SIG-M5 (cell line): ENCODE data around the gene SLC29A2.

Experiments
- DNase-seq: peaks from one replicate; lab custom pipeline; 2025; lab: John Stamatoyannopoulos, UW

Gene SLC29A2

DNA sequence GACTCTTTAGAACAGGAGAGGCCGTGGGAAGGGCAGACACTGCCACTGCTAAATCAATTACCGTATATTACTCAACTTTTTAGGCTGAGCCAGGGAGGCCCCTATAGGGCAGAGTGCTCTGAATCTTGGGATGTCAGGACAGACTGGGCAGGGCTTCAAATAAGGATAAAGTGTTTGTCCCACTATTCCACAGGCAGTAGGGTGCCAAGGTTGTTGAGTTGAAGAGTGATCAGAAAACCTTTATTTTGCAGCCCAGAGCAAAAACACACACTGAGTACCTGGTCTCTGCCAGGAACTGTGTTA lies 22.5 kb downstream of the SLC29A2 start:
- no peak for DNase-seq

DNA sequence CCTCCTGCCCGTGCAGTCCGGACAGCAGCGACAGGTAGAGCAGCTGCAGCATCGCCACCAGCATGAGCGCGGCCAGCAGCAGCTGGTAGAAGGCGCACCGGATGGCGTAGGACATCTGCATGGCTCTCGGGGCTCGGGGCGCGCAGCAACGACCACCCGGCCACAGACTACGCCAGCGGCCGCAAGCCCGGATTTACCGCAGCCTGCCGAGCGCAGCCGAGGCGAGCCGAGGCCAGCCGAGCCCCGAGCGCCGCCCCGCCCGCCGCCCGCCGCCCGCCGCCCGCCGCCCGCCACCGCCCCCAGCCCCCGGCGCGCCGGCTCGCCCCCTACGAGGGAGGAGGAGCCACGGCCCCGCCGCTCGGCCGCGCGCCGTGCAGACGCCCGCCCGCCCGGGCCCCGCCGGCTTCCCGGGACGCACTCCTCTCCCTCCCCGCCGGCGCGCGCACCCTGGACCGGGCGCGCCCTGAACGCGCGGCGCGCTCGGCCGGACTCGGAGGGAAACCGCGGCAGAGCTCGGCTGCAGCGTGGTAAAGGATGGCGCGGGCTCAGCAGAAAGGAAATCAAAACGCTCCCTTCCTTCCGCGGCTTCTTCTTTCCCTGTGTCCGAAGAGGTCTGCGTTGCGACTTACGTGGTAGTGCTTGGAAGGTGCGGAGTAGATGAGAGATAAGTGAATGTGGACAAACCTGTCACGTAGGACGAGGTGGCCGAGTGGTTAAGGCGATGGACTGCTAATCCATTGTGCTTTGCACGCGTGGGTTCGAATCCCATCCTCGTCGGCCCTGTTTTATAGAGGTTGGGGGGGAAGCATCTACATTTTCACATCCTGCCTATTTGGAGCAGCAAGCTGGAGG lies 23.9 kb downstream of the SLC29A2 start, which contains the start of gene B4GAT1:
TSS of gene B4GAT1 (minus strand) at position 205 of the 852 bp plus-strand sequence. CDS start at position 121, 84 bp downstream.
- no peak for DNase-seq

DNA sequence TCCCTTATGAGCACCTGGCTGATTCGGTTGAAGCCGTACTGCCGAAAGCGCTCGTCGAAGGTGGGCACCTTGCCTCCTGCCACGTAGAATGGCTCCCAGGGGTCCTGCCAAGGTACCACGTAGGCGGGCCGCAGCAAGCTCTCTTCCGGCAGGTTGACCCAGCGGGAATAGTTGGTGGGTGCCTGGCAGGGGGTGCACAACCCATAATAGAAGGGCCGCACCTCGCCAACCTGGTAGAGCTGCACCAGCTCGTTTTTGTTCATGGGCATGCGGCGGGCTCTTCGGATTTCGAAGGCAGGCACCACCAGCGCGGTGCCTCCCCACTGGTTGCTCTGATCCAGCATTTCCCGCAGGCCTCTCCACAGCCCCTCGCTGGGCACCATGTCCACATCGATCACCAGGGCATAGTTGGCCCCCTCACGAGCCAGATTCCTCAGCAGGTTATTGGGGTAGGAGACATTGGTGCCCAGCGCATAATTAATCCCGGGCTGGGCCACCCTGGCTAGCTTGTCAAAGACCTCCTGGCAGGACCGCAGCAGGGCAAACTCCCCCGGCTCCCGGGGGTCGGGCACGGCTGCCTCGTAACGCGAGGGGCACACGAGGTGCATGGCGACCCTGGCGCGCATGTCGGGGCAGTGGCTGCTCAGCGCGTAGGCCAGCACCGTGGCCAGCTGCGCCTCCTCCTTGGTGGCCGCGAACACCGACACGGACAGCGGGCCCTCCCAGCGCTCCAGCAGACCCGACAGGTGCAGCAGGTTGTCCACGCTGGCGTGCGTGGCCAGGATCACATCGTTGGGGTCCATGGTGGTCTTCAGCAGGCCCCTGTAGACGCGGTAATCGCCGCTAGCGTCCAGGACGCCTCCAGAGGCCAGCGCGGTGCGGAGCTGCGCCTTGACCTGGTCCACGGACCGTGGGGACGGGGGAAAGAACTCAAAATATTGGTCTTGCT lies 24.8 kb downstream of the SLC29A2 start:
- DNase-seq = no peak

DNA sequence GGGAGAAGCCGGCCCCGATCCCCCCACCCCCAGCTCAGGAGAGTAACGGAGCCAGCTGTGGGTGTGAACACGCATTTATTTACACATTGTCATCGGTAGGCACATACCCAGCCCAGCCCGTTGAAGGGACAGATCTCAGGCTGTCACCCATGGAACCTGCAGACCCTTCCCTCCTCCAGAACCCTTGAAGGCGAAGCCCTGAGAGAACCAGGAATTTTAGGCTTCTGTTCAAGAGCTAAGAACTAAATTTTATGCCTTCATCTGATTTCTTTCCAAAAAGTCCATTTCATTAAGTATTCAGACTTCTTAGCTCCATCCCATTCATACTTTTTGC lies 26.3 kb downstream of the SLC29A2 start:
- DNase-seq = no peak

DNA sequence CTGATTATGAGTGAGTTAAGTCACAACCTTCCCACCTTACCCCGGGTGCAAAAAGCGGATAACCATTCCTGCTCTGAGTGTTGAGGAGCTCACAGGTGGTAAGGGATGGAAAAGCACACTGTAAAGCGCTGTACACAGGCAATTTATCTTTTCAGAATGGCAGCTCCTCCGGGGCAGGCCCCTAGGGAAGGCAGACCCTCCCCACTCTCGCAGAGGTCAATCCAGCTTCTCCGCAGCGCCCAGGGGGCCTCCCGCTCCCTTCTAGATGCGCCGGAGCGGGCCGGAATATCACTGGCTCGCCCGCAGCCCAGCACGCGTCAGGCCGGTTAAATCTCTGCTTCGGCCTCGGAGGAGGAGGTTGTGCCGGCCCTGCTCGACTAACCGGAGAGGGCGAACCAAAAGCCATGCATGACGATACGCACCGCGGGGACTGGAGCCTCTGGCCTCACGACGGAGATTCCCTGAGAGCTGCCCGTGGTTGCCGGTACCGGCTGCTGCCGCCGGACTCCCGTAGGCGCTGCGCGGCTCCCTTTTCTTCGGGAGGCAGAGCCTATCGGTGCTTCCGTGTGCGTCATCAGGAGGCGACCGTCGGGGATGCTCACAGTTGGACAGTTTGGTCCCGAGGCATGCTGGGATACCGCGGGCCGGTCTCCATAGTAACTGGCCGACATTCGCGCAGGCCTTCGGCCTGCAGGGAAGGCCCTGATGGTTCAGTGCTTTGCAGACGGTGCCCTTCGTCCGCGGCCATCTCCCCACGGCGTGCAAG lies 26.8 kb downstream of the SLC29A2 start, which contains the start of gene BRMS1:
TSS of gene BRMS1 (minus strand) at position 555 of the 766 bp plus-strand sequence. CDS start 2,870 bp downstream, outside the sequence.
- DNase-seq = peak; percentile 20

DNA sequence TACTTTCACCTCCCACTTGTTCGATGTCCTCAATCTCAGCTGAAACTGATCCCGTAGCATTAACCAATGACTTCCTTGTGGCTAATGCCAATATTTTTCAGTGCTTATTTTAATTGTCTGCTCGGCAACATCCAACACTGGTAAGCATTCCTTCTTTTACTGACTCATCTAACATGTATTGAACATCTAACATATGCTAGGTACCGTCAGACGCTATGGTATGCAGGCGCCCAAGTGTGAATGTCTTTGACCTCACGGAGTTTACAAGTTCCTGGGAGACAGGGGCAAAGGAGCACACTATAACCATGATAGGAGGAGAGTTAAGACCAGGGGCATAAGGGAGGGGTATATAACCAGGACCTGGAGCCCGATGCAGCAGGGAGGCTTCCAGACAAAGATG lies 28.4 kb downstream of the SLC29A2 start:
- no peak for DNase-seq

DNA sequence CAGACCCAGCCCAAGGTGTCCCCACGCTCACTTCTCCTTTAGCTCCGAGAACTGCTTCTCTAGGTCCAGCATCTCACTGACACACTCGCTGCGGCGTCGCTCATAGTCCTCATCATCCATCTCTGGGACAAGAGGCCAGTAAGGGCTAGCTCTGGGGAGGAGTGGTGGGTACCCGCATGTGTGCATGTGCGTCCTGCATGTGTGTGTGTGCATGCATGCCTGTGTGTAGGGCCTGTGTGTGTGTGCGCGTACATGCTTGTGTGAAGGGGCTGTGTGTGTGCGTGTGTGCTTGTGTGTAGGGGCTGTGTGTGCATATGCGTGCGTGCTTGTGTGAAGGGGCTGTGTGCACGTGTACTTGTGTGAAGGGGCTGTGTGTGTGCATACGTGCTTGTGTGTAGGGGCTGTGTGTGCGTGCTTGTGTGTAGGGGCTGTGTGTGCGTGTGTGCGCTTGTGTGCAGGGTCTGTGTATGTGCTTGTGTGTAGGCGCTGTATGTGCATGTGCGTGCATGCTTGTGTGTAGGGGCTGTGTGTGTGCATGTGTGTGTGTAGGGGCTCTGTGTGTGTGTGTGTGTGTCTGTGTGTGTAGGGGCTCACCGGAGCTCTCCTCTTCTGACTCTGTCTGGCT lies 29.9 kb downstream of the SLC29A2 start:
- DNase-seq = no peak

DNA sequence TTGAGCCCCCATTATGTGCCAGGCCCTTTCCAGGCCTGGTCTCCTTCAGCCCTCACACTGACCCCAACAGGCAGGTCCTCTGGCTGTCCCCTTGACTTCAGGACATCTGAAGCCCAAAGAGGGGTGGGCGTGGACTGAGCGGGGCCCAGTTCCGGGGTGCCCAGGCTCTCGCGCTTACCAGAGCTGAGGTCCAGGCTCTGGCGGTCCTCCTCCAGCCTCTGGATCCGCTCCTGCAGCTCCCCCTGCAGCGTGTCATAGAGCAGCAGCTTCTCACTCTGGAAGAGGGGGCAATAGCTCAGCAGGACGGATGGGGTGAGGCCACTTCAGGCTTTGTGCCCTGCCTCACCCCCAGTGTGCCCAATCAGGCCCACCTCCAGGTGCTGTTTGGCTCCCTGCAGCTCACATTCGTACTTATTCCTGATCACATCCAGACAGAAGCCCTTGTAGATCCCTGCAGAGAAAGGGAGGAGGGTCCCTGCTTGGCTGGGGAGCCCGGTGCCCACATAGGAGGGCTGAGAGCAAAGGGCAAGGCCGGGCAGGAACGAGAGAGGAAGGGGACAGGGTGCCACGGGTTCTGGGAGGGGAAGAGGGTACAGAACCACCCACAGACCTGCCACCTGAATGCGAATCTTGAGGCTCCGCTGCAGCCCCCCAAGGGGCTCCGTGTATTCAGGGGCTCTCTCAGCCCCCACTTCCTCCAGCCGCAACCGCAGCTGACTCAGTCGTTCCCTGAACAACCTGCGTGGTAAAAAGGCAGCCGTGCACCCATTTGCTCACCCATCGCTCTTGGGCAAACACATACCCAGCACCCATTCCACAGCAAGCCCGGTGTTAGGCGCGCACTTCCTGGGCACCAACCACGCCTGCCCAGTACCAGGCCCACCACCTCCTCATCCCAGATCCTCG lies 30.7 kb downstream of the SLC29A2 start:
- no peak for DNase-seq

DNA sequence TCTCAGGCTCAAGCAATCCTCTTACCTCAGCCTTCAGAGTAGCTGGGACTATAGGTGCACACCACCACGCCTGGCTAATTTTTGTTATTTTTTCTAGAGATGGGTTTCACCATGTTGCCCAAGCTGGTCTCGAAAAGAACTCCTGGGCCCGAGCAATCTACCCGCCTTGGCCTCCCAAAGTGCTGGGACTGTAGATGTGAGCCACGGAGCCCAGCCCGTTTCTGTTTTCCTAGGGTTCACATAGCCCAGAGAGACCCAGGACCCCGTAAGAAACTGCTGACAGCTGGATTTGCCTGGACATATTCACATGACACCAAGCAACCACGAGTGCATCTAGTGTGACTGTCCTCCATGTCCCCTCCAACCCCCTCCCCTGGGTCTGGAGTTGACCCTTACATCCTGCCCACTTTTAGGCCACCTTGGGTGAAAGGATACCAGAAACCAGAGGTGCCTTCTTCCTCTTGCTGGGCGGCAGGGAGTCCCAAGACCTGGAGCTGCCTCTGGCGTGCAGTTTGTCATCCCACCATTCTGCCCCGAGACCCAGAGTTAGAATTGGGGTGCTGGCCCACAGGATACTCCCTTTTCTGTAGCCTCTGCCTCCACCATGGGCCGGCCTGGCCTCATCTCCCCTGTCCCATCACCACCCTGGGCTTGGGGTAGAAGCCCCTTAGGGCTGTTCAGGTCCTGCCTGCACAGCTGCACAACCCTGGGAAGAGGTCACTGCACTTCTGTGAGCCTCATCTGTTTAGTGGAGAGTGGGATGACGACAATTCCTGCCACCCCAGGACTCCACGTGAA lies 31.7 kb downstream of the SLC29A2 start:
- no peak for DNase-seq

DNA sequence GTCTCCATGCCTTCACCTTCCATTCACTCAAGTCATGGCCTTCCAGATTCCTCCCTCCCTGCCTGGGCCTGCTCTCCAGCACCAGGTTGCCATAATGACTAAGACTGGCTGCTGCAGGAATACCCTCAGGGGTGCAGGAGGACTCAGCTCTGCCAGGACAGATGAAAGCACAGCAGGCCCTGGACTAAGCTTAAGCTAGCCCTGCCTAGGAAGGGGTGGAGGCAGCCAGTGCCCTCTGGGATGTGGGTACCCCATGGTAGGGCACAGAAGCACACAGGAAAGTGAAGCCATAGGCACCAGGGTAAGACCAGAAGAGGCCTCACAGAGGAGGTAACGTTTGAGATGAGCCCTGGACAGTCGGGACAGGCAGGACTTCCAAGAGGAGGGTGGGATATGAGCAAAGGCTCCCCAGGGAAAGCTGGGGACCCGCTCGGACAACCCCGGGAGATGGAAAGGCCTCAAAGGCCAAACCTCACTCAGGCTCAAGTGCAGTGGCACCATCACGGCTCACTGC lies 32.3 kb downstream of the SLC29A2 start:
- no peak for DNase-seq

DNA sequence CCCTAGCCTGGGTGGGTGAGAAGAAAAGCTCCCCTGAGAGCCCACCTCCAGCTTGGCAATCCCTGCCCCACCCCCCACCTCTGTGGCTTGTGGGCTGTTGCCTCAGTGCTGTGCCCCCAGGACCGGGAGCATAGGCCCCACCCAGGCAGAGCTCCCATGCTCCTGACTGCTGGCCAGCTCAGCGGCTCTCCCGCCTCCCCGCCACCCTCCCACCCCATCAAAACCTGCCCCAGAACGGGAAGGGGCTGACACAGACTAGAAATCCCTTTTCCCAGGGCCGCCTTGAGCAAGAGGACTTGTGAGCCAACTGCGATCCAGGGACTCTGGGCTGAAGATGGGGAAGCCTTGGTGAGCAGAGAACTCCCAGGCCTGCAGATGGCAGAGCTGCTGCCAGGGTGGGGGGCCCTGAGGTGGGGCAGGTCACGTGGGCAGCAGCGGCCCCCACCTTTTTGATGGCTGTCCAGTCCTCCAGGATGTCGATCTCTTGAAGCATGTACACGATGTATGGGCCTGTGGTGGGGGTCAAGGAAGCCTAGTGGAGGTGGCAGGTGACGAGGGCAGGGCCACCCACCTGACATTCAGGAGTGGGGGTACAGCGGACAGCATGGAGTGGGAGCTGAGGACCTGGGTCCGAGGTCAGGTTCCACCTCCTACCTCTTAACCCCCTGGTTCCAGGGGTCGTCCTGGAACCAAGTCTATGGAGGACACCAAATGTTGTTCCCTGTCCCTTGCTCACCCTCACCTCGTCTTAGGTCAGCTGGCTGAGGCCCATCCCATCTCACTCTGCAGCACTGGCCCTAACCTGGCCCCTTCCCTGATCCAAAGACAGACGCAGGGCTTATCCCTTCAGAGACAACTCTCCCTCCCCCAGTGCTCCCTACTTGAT lies 33.0 kb downstream of the SLC29A2 start:
- DNase-seq = no peak

DNA sequence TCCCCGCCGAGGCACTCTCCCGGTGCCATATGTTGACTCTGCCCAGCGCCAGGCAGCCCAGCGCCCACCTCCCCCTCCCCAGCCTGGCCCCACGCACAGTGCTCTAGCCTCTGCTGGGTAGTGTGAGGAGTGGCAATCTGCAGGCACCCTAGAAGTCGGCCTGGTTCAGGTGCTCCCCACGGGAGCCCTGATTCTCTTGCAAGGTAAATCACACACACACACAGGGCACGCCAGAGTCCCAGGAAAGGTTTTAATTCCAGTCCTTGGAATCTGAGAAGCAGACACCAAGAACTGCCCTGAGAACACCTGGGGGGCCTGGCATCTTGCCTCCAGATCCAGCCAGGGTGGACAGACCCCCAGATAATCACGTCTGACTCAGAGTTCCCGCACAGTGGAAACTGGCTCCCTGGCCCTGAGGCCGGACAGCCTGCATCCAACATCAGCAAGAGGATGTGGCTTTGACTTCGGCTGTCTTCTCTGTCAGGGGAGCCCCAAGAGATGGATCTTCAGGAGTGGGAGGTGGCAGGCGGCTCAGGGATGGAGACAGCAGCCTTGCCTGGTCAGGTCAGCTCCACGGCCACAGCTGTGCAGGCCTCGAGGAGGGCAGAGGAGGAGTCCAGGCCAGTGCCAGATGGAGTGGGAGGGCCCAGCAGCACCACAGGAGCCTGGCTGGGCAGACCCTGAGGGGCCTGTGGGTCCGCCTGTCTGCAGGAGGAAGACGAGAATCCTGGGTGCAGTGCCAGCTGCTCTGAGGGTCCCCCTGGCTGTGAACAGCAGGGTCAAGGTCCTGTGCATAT lies 34.3 kb downstream of the SLC29A2 start:
- no peak for DNase-seq

DNA sequence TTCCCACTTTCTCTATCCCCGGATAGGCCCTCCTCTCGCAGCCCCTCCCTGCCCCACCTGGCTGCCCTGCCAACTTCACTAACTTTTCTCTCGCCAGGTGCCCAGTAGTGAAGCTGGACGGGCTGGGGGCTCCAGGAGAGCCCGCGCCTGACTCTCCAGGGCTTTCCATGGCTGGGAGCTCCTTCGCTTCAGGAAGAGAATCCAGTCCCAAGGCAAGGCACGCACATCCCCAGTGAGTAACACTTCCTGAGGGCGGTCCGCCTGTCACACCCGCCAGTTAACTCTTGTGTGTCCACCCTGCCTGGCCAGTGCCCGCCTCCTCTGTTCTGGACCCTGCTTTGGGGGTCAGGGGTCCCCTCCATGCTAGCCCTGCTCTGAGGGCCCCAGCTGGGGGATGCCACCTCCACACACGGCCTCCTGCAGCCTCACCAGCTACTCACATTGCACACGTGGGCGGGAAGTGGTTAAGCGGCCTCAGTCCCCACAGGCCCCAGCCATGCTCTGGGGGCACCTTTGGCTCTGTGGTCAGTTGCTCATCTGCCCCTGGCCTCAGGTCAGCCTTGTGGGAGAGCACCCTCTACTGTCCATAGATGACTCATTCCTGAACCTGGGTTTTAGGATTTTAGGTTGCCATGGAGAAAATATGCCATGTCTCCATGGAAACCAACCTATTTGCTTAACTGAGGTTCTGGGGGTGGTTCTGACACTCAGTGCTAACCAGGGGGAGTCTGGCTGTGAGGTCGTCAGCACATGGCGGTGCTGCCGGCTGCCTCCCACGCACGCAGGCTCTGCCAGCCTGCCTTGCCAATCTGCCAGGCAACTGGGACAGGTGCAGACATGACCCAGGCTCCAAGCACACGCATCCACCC lies 35.1 kb downstream of the SLC29A2 start, which contains the start of gene RIN1:
TSS of gene RIN1 (minus strand) at position 201 of the 869 bp plus-strand sequence. CDS start at position 169, 32 bp downstream.
- no peak for DNase-seq

DNA sequence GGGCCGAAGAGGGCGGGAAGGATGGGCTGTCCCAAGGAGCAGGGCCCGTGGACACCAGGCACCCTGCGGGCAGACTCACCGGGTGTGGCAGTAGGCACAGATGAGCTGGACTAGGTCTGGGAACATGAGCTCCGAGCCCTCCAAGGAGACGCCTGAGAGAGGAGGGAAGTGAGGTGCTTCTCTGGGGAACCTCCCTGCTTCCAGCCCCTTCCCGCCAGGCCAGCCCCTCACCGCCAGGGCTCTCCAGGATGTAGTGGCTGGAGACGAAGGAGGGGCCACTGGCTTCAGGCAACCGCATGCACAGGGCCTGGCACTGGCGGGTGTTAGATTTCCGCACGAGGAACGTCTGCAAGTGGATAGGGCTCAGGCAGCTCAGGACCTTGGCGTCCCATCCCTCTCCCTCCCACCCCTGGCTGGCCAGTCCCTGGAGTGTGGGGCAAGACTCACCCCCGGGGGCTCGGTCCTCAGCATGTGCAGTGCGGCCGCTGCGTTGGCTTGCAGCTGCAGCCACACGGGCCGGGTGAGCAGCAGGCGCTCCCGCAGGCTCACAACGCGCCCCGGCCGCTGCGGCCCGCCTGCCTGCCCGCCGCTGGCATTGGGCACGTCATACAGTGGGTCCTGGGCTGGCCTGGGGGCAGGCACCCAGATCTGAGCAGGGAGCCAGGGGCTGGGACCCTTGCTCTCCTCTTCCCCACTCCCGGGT lies 35.9 kb downstream of the SLC29A2 start:
- DNase-seq = no peak

DNA sequence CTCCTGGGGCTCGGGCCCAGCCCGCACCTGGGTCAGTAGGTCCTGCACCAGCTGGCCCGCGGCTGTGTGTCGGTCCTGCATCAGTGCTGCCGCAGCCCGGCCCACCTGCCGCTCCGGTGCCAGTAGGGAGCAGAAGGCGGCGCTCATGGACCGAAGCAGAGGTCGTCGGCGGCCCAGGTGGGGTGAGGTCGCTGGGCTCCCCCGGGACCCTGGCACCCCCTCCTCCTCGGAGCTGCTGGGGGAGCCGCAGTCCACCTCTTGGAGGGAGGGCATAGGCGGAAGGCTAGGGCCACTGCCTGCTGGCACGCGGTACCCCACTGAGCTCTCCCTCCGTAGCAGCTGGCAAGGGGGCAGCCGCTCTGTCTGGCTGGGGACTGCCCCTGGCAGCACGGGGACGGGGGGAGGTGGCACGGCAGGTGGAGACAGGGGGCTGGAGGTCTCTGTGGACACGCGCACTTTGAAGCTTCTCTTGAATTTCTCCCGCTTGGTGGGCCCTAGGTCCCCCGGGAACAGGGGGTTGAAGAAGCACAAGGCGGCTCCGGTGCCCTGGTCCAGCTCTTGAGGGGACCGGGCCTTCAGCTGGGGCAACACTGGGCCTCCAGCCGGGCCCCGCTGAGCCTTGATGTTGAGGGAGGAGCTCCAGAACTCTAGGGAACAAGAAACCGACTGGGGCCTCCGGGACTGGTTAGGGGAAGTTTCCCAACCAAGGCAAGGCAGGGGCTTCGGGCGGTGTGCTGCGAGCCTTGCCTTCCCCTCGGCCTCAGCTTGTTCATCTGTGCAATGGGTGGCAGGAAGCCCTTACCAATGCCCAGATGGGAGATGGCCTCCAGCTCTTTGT lies 36.7 kb downstream of the SLC29A2 start:
- no peak for DNase-seq
